Lower leg skin (tissue), 3 donors: Measurements from ENCODE around the gene CNTNAP4.

Experiments
- CTCF ChIP-seq, 3 donors: fragments of 450-650 bp; IDR thresholded peaks; one replicate each; pipeline ENCODE4 v1.5.1; 2016; ENCODE audit warnings: antibody characterized with exemption in 3 of 3, mild to moderate bottlenecking in 3 of 3, moderate library complexity in 2 of 3
- POLR2A ChIP-seq, 2 donors: fragments of 450-650 bp; IDR thresholded peaks; one replicate each; pipeline ENCODE4 v1.6.1; 2016 to 2017; ENCODE audit warnings: antibody characterized with exemption in 2 of 2, mild to moderate bottlenecking in 1 of 2, moderate library complexity in 1 of 2

GRCh38 chr16:76292218-76292617 is 15.0 kb downstream of the CNTNAP4 start:
- no peak for TF ChIP-seq CTCF (IDR thresholded peaks at IDR 0.05)
- TF ChIP-seq POLR2A (IDR thresholded peaks at IDR 0.05), result no peak
